ENCODE data around the gene HNF4A.
"Not testable (repeated sequence)": the region's sequence is repeated elsewhere in the genome, so short reads cannot be mapped to it uniquely, and the experiment has no call there.

The HNF4A gene

DNA sequence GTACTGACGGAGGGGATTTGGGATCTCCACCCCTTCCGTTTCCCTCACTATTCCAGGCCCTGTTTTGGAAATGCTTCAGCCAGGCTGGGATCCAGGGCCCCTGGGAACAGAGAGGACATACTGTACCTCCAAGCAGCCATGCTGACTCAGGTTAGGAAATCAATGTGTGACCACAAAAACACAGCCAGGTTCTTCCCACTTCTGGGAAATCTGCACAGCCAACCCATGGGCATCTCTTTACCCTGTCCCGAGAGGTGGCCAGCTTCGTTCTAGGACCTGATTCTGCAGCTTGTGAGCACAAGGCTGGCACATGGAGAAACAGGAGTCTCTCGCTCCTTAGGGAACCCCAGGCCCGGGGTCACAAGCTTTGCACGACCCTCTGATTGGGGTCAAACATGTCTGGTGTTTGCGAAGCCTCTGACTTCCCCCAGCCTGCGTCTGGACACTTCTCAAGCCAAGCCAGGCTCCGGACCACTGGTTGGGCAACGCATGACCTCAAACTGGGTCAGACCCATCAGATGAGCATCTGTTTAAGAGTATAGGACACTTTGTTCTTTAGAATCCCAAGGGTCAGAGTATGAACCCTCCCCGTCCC lies 111.9 kb downstream of the HNF4A start:
- no peak for DNase-seq

DNA sequence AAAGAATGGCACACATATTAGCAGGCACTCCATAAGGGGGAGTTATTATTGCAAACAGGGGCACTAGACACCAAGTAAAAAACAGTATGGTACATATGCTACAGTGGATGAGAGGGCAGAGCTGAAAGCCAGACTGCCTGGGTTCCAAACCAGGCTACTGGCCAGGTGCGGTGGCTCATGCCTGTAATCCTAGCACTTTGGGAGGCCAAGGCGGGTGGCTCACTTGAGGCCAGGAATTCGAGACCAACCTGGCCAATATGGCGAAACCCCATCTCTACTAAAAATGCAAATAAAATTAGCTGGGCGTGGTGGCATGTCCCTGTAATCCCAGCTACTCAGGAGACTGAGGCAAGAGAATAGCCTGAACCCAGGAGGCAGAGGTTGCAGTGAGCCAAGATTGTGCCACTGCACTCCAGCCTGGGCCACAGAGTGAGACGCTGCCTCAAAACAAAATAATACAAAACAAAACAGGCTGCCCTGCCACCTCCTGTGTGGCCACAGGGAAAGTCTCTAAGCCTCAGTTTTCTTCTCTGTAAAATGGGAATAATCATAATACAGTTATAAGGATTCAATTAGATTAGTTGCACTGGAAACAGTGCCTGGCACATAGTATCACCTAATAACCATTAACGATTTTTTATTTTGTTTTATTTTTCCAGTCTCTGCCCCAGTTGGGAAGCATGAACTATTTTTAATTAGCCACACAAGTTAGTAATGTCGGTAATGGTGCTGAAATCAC lies 112.7 kb downstream of the HNF4A start:
- no peak for DNase-seq

DNA sequence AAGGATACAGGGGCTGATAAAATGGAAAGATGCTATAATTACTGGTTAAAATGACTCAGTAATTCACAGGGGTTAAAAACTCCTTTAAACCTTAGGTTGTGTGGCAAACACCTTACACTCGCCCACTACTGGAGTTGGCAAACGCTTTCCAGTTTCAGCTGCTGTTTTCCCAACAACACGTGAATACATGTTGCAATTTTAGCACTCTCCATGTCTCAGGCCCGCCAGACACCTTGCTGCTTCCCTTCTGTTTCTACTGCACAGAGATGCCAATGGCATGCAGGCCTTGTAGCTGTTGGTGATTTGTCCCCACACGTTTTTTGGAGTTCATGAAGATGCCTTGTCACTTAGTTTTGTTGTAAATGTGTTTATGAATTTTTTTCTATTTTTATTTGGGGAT lies 114.8 kb downstream of the HNF4A start:
- DNase-seq, result no peak

DNA sequence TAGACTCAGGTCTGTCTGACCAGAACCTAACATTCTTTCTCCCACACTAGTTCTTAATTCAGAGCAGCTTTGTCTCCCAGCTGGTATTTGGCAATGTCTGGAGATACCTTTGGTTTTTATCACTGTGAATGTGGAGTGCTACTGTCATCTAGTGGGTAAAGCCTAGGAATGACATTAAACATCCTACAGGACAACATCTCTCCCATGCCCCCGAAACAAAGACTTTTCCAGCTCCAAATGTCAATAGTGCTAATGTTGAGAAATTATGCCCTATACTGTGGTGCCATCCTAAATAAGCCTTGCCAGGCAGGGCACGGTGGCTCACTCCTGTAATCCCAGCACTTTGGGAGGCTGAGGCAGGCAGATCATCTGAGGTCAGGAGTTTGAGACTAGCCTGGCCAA lies 116.0 kb downstream of the HNF4A start:
- no peak for DNase-seq

DNA sequence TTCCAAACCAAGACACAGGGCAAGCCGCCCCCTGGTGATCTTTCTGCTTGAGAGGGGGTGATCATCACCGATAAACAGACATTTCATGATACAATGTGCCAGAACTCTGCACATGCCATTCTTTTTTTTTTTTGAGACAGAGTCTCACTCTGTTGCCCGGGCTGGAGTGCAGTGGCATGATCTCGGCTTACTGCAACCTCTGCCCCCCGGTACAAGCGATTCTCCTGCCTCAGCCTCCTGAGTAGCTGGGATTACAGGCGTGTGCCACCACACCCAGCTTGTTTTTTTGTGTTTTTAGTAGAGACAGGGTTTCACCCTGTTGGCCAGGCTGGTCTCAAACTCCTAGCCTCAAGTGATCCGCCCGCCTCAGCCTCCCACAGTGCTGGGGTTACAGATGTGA lies 116.8 kb downstream of the HNF4A start:
- not testable (repeated sequence) for DNase-seq

DNA sequence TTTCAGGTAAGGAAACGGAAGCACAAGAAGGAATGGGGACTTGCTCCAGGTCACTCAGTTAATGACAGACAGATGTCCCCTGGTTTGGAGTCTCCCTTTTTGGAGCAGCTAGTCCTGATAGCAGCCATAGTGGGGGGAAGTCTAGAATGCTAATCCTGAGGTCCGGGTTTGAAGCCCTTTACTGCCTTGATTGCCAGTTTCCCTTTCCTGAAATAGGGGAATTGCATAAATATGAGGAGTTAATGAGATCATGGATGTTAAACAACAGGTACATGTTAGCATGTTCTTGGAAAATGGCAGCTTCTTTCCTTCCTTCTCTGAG lies 119.8 kb downstream of the HNF4A start:
- peak in 1 of 51 donors; percentile 35 for DNase-seq

DNA sequence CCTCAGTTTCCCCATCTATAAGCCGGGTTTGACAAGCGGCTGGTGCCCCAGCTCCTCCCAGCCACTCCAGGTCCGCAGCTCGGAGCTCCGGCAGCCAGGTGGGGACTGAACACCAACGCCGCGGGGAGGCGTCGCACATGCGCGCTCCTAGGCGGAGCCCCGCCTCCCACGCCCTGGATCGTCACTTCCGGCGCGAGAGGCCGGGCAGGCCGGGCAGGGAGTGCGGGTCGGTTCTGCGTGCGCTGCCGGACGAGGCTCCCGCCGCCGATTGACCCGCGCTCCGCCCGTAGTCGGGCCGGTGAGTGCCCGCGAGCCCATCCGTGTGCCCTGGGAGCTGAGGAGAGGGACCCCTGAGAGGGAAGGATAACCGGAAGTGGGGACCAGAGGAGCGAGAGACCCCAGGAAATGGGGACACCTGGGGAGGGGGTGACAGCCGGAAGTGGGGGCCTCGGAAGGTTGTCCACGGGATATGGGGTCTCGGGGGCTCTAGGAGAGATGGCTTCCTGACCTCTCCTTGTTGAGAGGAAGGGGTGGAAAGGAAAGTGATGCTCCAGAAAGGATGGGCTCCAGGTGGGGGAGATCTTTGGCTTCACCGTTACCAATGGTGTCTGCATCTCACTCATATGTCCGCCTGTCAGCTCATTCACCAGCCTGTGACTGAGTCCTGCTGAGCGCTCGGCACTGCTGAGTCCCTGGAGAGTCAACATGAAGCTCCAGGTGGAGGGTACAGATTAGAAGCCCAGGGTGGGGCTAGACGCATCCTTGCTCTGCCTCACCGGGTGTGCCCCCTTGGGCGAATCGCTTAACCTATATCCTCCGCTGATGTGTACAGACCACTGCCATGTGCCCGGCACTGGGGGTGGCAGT lies 120.4 kb downstream of the HNF4A start, which contains the start of gene TTPAL:
TSS of gene TTPAL (plus strand) at position 181 of the 867 bp plus-strand sequence. CDS start 4,126 bp downstream, outside the sequence.
- peak; percentile 4 to 90 (median 76) for DNase-seq

DNA sequence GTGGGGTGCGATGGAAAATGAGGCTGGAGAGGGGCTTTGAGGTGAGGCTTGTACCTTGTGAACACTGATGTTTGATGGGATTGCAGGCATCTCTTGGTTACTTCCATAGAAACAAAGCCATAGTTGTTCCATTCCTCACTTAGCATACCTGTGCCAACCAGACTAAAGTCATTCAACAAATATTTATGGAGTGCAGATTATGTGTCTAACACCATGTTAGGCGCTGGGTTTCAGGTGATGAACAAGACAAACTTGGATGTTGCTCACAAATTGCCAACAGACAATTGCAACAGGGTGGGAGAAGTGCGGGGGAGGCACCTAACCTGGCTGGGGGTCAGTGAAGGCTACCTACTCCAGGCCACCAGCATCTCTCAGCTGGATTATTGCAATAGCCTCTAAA lies 121.7 kb downstream of the HNF4A start:
- no peak for DNase-seq

DNA sequence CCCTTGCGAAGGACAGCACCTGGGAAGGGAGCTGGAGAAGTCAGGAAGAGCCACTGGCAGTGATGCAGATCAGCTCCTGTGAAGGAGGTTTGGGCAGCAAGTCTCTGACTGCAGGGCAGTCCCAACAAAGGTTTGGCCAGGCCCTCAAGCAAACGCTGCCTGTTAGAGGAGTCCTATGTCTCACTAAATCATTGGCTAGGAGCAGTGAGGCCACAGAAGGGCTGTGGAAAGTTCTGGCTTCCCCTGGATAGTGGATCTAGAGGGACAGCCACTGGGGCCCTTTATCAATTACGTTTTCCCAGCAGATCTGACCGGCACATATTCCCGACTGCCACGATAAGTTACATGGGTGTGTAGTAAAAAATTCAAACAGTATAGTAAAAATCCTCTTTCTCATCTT lies 122.7 kb downstream of the HNF4A start:
- no peak for DNase-seq

DNA sequence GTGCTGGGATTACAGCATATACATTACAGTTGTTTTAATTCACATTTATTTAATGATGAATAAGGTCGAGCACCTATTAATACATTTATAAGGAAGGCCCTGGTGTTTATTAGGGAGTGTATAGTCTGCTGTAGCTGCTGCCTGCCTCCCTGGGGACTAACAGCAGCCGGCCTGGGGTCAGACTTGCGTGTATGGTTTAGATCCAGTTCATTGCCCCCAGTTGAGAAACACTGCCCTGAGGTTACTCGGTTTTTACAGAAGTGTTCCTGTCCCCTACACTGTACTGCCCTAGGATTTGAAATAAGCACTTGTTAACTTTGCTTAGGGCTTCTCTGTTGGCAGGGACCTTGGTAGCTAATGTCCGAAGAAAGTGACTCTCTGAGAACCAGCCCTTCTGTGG lies 124.1 kb downstream of the HNF4A start:
- no peak for DNase-seq

DNA sequence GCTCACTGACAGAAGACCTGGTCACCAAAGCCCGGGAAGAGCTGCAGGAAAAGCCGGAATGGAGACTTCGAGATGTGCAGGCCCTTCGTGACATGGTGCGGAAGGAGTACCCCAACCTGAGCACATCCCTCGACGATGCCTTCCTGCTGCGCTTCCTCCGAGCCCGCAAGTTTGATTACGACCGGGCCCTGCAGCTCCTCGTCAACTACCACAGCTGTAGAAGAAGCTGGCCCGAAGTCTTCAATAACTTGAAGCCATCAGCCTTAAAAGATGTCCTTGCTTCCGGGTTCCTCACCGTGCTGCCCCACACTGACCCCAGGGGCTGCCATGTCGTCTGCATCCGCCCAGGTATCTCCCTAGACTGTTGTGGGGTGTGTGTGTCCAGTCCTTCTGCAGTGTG lies 124.6 kb downstream of the HNF4A start:
- no peak for DNase-seq

DNA sequence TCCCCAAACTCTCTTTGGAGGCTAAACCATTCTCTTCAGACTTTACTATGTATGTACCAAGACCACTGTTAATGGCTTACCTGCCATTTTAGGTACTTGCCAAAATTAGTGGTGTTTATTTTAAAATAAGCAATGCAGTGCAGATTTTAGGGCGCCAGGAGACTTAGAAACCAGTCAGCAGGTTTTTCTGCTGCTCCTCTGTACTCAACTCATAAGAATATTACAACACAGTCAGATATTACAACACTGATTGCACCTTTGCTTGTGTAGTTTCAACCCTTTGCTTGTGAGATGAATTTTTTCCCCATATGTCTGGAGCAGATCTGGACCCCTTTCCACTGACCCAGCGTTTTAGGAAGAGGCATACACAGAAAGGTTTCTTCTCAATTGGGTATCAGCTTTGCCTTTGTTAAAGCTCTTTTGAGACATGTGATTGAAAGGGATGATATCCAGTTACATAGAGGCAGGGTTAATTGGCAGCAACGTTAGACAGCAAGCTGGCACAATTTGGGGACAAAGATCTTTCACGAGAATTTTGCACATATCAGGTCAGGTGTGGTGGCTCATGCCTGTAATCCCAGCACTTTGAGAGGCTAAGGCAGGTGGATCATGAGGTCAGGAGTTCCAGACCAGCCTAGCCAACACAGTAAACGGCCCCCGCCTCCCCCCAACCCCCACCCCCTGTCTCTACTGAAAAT lies 126.4 kb downstream of the HNF4A start:
- no peak for DNase-seq

DNA sequence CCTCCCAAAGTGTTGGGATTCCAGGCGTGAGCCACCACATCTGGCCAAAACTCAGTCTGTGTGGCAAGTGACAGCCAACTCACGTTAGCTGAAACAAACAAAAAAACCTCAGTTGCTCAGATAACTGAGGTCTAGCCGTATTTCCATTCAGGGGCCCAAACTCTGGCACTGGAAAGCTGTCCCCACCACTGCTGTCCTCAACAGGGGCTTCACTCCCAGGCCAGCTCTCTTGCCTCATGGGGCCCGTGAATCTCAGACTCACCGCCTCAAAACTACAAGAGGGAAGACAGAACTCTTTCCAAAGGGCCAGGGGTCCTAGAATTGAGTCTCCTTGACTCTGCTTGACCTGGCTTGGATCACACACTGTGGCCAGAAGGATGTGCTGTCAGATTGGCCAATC lies 127.6 kb downstream of the HNF4A start:
- DNase-seq, result no peak

Data from hypothalamus (tissue), 51 donors.